IMR-90 (cell line): ENCODE measurements around the gene GRB10. TPM values are rescaled to one million over a fixed set of nuclear protein-coding genes. Genes with fewer than 3 reads are reported as not detected.

Experiments used
- ATAC-seq: fragments of 200-7000 bp; cut with Tn5 transposase; 2 replicates; pipeline ENCODE4 v1.9.1; 2020; ENCODE audit warnings: low read depth, mild to moderate bottlenecking, moderate library complexity
- BruUV-seq: library from RNA; stranded (reverse); fragments of 400-500 nt; replicated peaks from 2 replicates; lab custom pipeline; 2021; lab: Mats Ljungman, UMichigan
- CTCF ChIA-PET: fragments of 300-600 bp; formaldehyde crosslinking; extraction: SDS; loops from one replicate; lab custom pipeline; 2021; ENCODE audit warnings: antibody characterized with exemption; lab: Yijun Ruan, JAX
- POLR2A ChIA-PET: fragments of 300-600 bp; sonication (Branson Sonifier 250); formaldehyde crosslinking; loops from one replicate; lab custom pipeline; 2022; ENCODE audit warnings: antibody characterized with exemption; ENCODE audit not compliant: unreplicated experiment; lab: Charles Lee
- DNase-seq: peaks from one replicate; pipeline ENCODE4 v3.0.0; 2013
- H2AFZ ChIP-seq: replicated peaks from 2 replicates; pipeline ENCODE3; 2013; ENCODE audit warnings: low read length, mild to moderate bottlenecking; ENCODE audit not compliant: poor library complexity
- H2AK5ac ChIP-seq: 2 replicates; pipeline ENCODE4 v1.6.1; 2013; ENCODE audit warnings: low read depth, low read length, inconsistent platforms
- H2AK9ac ChIP-seq: replicated peaks from 2 replicates; pipeline ENCODE3; 2013; ENCODE audit warnings: mild to moderate bottlenecking, low read depth, low read length, moderate library complexity; ENCODE audit not compliant: poor library complexity
- H2BK120ac ChIP-seq: 2 replicates; pipeline ENCODE4 v1.6.1; 2013; ENCODE audit warnings: low read depth, low read length, inconsistent platforms
- H2BK15ac ChIP-seq: 3 replicates; pipeline ENCODE4 v1.6.1; 2013; ENCODE audit warnings: low read depth, low read length, inconsistent platforms
- H2BK20ac ChIP-seq: 2 replicates; pipeline ENCODE4 v1.6.1; 2013; ENCODE audit warnings: low read depth, mild to moderate bottlenecking, inconsistent platforms, low read length, moderate library complexity
- H2BK5ac ChIP-seq: 2 replicates; pipeline ENCODE4 v1.6.1; 2013; ENCODE audit warnings: mild to moderate bottlenecking, low read depth, low read length, inconsistent platforms; ENCODE audit not compliant: poor library complexity, severe bottlenecking
- H3K14ac ChIP-seq: replicated peaks from 2 replicates; pipeline ENCODE4 v1.6.1; 2013; ENCODE audit warnings: low read depth, low read length, inconsistent platforms
- H3K18ac ChIP-seq: 2 replicates; pipeline ENCODE4 v1.6.1; 2013; ENCODE audit warnings: low read depth, low read length, control low read depth
- H3K23ac ChIP-seq: 2 replicates; pipeline ENCODE4 v1.6.1; 2013; ENCODE audit warnings: low read depth, low read length, inconsistent platforms
- H3K27ac ChIP-seq: 2 replicates; pipeline ENCODE4 v1.5.1; 2013; ENCODE audit warnings: mild to moderate bottlenecking, control low read depth, low read length; ENCODE audit not compliant: insufficient read depth
- H3K27me3 ChIP-seq: 2 replicates; pipeline ENCODE4 v1.6.1; 2013; ENCODE audit warnings: low read length; ENCODE audit not compliant: control insufficient read depth, insufficient read depth
- H3K36me3 ChIP-seq: 2 replicates; pipeline ENCODE4 v1.6.1; 2013; ENCODE audit warnings: low read length, mixed read lengths; ENCODE audit not compliant: control insufficient read depth, insufficient read depth
- H3K4ac ChIP-seq: 2 replicates; pipeline ENCODE4 v1.6.1; 2013; ENCODE audit warnings: low read depth, low read length, inconsistent platforms
- H3K4me1 ChIP-seq: 2 replicates; pipeline ENCODE4 v1.6.1; 2013; ENCODE audit warnings: low read length, mixed read lengths; ENCODE audit not compliant: control insufficient read depth, insufficient read depth
- H3K4me2 ChIP-seq: 2 replicates; pipeline ENCODE4 v1.6.1; 2013; ENCODE audit warnings: low read depth, mild to moderate bottlenecking, control low read depth, low read length, moderate library complexity
- H3K4me3 ChIP-seq: 2 replicates; pipeline ENCODE4 v1.5.1; 2013; ENCODE audit warnings: low read depth, mild to moderate bottlenecking, control low read depth, low read length, moderate library complexity; ENCODE audit not compliant: insufficient read depth
- H3K56ac ChIP-seq: 2 replicates; pipeline ENCODE4 v1.6.1; 2013; ENCODE audit warnings: low read length, inconsistent platforms; ENCODE audit not compliant: insufficient read depth; ENCODE audit errors: extremely low read depth
- H3K79me1 ChIP-seq, 2 experiments: 2 replicates each; pipeline ENCODE4 v1.6.1; 2013; ENCODE audit warnings: low read length in 2 of 2, inconsistent platforms in 1 of 2, low read depth in 1 of 2
- H3K9ac ChIP-seq: 2 replicates; pipeline ENCODE4 v1.6.1; 2013; ENCODE audit warnings: low read depth, low read length, control low read depth
- H3K9me1 ChIP-seq: 2 replicates; pipeline ENCODE4 v1.6.1; 2013; ENCODE audit warnings: low read length, inconsistent platforms; ENCODE audit not compliant: insufficient read depth
- H3K9me3 ChIP-seq: 2 replicates; pipeline ENCODE4 v1.6.1; 2013; ENCODE audit warnings: low read length; ENCODE audit not compliant: control insufficient read depth, insufficient read depth
- H4K20me1 ChIP-seq: 2 replicates; pipeline ENCODE4 v1.6.1; 2013; ENCODE audit warnings: low read length, inconsistent platforms; ENCODE audit not compliant: insufficient read depth
- H4K5ac ChIP-seq: 2 replicates; pipeline ENCODE4 v1.6.1; 2013; ENCODE audit warnings: mild to moderate bottlenecking, low read depth, low read length, control low read depth
- H4K8ac ChIP-seq, 2 experiments: 2 replicates each; pipeline ENCODE4 v1.6.1; 2013; ENCODE audit warnings: low read depth in 2 of 2, low read length in 2 of 2, control low read depth in 1 of 2, inconsistent platforms in 1 of 2
- H4K91ac ChIP-seq: 2 replicates; pipeline ENCODE4 v1.6.1; 2013; ENCODE audit warnings: low read depth, low read length, inconsistent platforms; ENCODE audit not compliant: insufficient read depth
- BHLHE40 ChIP-seq: fragments of 150-350 bp; IDR thresholded peaks from 2 replicates; pipeline ENCODE4 v1.6.1; 2016; ENCODE audit warnings: mild to moderate bottlenecking, low read depth, low read length
- CEBPB ChIP-seq: IDR thresholded peaks from 2 replicates; pipeline ENCODE4 v1.6.1; 2012; ENCODE audit warnings: low read depth, low read length, improper control_type of control experiment
- CHD1 ChIP-seq: IDR thresholded peaks from 2 replicates; pipeline ENCODE4 v1.6.1; 2012; ENCODE audit warnings: low read depth, low read length, improper control_type of control experiment
- ELK1 ChIP-seq: fragments of 150-350 bp; IDR thresholded peaks from 2 replicates; pipeline ENCODE4 v1.6.1; 2016; ENCODE audit warnings: low read depth, mild to moderate bottlenecking, low read length, moderate library complexity, borderline replicate concordance
- FOS ChIP-seq: fragments of 150-350 bp; IDR thresholded peaks from 2 replicates; pipeline ENCODE4 v1.6.1; 2016; ENCODE audit warnings: low read depth, low read length
- MAFK ChIP-seq: IDR thresholded peaks from 2 replicates; pipeline ENCODE4 v1.6.1; 2012; ENCODE audit warnings: low read depth, low read length, improper control_type of control experiment
- MAZ ChIP-seq: IDR thresholded peaks from 2 replicates; pipeline ENCODE4 v1.6.1; 2012; ENCODE audit warnings: low read depth, mild to moderate bottlenecking, low read length, improper control_type of control experiment, moderate library complexity, borderline replicate concordance
- MXI1 ChIP-seq: IDR thresholded peaks from 2 replicates; pipeline ENCODE4 v1.6.1; 2012; ENCODE audit warnings: low read depth, mild to moderate bottlenecking, low read length, moderate library complexity, borderline replicate concordance
- NFE2L2 ChIP-seq: fragments of 150-350 bp; IDR thresholded peaks from 2 replicates; pipeline ENCODE4 v1.6.1; 2016; ENCODE audit warnings: low read depth, mild to moderate bottlenecking, low read length
- POLR2A ChIP-seq: IDR thresholded peaks from 2 replicates; pipeline ENCODE4 v1.6.1; 2012; ENCODE audit warnings: mild to moderate bottlenecking, low read depth, low read length
- RAD21 ChIP-seq: IDR thresholded peaks from 2 replicates; pipeline ENCODE4 v1.6.1; 2012; ENCODE audit warnings: low read length, improper control_type of control experiment
- RCOR1 ChIP-seq: IDR thresholded peaks from 2 replicates; pipeline ENCODE4 v1.6.1; 2012; ENCODE audit warnings: mild to moderate bottlenecking, low read length, improper control_type of control experiment; ENCODE audit not compliant: insufficient replicate concordance
- RFX5 ChIP-seq: IDR thresholded peaks from 2 replicates; pipeline ENCODE4 v1.8.0; 2012; ENCODE audit warnings: low read depth, mild to moderate bottlenecking, low read length, moderate library complexity
- SMC3 ChIP-seq: fragments of 150-350 bp; IDR thresholded peaks from 2 replicates; pipeline ENCODE4 v1.6.1; 2016; ENCODE audit warnings: low read depth, mild to moderate bottlenecking, antibody characterized with exemption, low read length, moderate library complexity
- USF2 ChIP-seq: fragments of 150-350 bp; IDR thresholded peaks from 2 replicates; pipeline ENCODE4 v1.6.1; 2017; ENCODE audit warnings: mild to moderate bottlenecking, antibody characterized with exemption, low read length, low read depth
- WGBS, 2 experiments: methylation state at CpG; one replicate each; pipeline versions ENCODE4 v1.1.5 to v1.1.7; 2013; ENCODE audit warnings: missing lambda C conversion rate in 2 of 2; ENCODE audit not compliant: insufficient read length in 1 of 2; ENCODE audit errors: extremely low coverage in 2 of 2; 5-methylcytosine and 5-hydroxymethylcytosine counted together
- dilution Hi-C: fragments of 300-500 bp; cut with HindIII; formaldehyde crosslinking; loops from one replicate; pipeline ENCODE4 v1.14.3; 2018; ENCODE audit warnings: low sequenced_read_pairs; ENCODE audit not compliant: unreplicated experiment
- in situ Hi-C: fragments of 300-500 bp; cut with MboI; formaldehyde crosslinking; loops from 3 replicates; pipeline ENCODE4 v1.14.3; 2019; ENCODE audit warnings: low sequenced_read_pairs, inconsistent platforms, mixed read lengths
- intact Hi-C: fragments of 100-400 bp; cut with micrococcal nuclease; formaldehyde crosslinking; loops from 2 replicates; pipeline ENCODE4 v1.10.0; 2022
- polyA plus RNA-seq, 3 experiments: library from polyadenylated mRNA; depleted of rRNA; stranded (reverse); fragments of >200 nt; gene quantifications; 2 replicates each; pipeline ENCODE4 v1.2.3, GENCODE V29; 2012; ENCODE audit warnings: low replicate concordance in 1 of 3
- total RNA-seq: library from RNA; depleted of rRNA; stranded (reverse); fragments of >200 nt; gene quantifications from 2 replicates; pipeline ENCODE4 v1.2.3, GENCODE V29; 2012
- TF ChIP-seq, protein P1 (sequence below): conservative IDR thresholded peaks from 2 replicates; pipeline ENCODE4 v1.5.1; 2012; ENCODE audit warnings: mild to moderate bottlenecking, low read depth, low read length, improper control_type of control experiment

Gene GRB10
- total and polyA plus RNA-seq, 2 of the 4 experiments (the other 2 are of a cell fraction): 6.3 to 15.1 TPM

GRCh38 chr7:50799873-50800272, 17.2 kb upstream of the GRB10 start:
- ChIA-PET POLR2A (no interaction called here), CTCF (no interaction called here)

More at GRCh38 chr7:50799873-50800272, 17.2 kb upstream of the GRB10 start:
- intact Hi-C loops: no loop called here
- no peak overlapping the region for H2AFZ ChIP-seq
- H3K36me3 ChIP-seq: no peaks in the 10 kb centered on the region
- no peak overlapping the region for H2AK9ac ChIP-seq
- no peaks in the 10 kb centered on the region for H4K20me1 ChIP-seq
- no peak overlapping the region for H3K18ac ChIP-seq
- peaks cover 38% of the 10 kb centered on the region for H3K27me3 ChIP-seq
- H3K9me1 ChIP-seq: no peaks in the 10 kb centered on the region
- no peak overlapping the region for H4K8ac ChIP-seq
- no peak overlapping the region for H4K91ac ChIP-seq
- H3K79me1 ChIP-seq: no peaks in the 10 kb centered on the region
- 93% methylated on average over 4 of the region's 8 CpGs; no CpG with 5 or more reads in 1 of the 2 experiments for WGBS, 2 experiments
- no TSS peak for BruUV-seq
- no peak for ATAC-seq
- no peak overlapping the region for H2AK5ac ChIP-seq
- H3K4ac ChIP-seq: no peak overlapping the region
- no peak overlapping the region for H2BK120ac ChIP-seq
- in situ Hi-C loops: loop anchor here (25.0 kb wide), 1 partner anchor 262 kb away; no protein-coding TSS in a partner anchor
- H3K27ac ChIP-seq: no peak overlapping the region
- no peak overlapping the region for H3K4me2 ChIP-seq
- no peak overlapping the region for H4K5ac ChIP-seq
- H2BK15ac ChIP-seq: no peak overlapping the region
- dilution Hi-C loops: no loop called here
- H3K9ac ChIP-seq: no peak overlapping the region
- no peak overlapping the region for H3K56ac ChIP-seq
- peaks cover 3% of the 10 kb centered on the region; the same call in 1 of the 2 replicates for H3K9me3 ChIP-seq
- no peaks in the 10 kb centered on the region for H3K4me1 ChIP-seq
- H3K14ac ChIP-seq: no peak overlapping the region
- no peak for TF ChIP-seq POLR2A
- TF ChIP-seq NFE2L2: no peak
- no peak for TF ChIP-seq MAZ
- TF ChIP-seq BHLHE40: no peak
- no peak for TF ChIP-seq ELK1
- no peak for TF ChIP-seq CHD1
- no peak for TF ChIP-seq MAFK
- TF ChIP-seq CEBPB: no peak
- TF ChIP-seq MXI1: no peak
- no peak for TF ChIP-seq RAD21
- TF ChIP-seq USF2: no peak
- TF ChIP-seq RCOR1: no peak
- no peak for TF ChIP-seq RFX5
- TF ChIP-seq, protein P1, sequence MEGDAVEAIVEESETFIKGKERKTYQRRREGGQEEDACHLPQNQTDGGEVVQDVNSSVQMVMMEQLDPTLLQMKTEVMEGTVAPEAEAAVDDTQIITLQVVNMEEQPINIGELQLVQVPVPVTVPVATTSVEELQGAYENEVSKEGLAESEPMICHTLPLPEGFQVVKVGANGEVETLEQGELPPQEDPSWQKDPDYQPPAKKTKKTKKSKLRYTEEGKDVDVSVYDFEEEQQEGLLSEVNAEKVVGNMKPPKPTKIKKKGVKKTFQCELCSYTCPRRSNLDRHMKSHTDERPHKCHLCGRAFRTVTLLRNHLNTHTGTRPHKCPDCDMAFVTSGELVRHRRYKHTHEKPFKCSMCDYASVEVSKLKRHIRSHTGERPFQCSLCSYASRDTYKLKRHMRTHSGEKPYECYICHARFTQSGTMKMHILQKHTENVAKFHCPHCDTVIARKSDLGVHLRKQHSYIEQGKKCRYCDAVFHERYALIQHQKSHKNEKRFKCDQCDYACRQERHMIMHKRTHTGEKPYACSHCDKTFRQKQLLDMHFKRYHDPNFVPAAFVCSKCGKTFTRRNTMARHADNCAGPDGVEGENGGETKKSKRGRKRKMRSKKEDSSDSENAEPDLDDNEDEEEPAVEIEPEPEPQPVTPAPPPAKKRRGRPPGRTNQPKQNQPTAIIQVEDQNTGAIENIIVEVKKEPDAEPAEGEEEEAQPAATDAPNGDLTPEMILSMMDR: no peak
- TF ChIP-seq SMC3: no peak
- no peak for TF ChIP-seq FOS
- no peak overlapping the region for H3K23ac ChIP-seq
- no peak overlapping the region for H2BK5ac ChIP-seq
- no peak overlapping the region for H3K4me3 ChIP-seq
- no peak for DNase-seq
- H2BK20ac ChIP-seq: no peak overlapping the region
